Kidney (tissue), 14 donors: ENCODE data around the gene HOXD9. TPM values are rescaled to one million over a fixed set of nuclear protein-coding genes. Genes with fewer than 3 reads are reported as not detected.

Source experiments
- DNase-seq, 5 donors: peaks; one replicate each; pipeline ENCODE4 v3.0.0-alpha.2; 2013 to 2020
- FAIRE-seq: peaks from 2 replicates; lab custom pipeline; 2012; peaks lifted over from hg19 to GRCh38; lab: Jason Lieb, UNC
- H3K27ac ChIP-seq, 2 donors: one replicate each; pipeline ENCODE4 v1.7.0; 2013; ENCODE audit warnings: low read depth in 2 of 2, low read length in 2 of 2, inconsistent platforms in 1 of 2
- H3K27me3 ChIP-seq: one replicate; pipeline ENCODE4 v1.7.1; 2013; ENCODE audit warnings: low read length, inconsistent platforms; ENCODE audit not compliant: control insufficient read depth, insufficient read depth
- H3K36me3 ChIP-seq, 3 donors: one replicate each; pipeline versions ENCODE4 v1.7.0 to v1.7.1; 2013; ENCODE audit warnings: low read length in 3 of 3, control low read depth in 1 of 3, inconsistent platforms in 1 of 3; ENCODE audit not compliant: insufficient read depth in 3 of 3, control insufficient read depth in 2 of 3
- H3K4me1 ChIP-seq, 3 donors: one replicate each; pipeline versions ENCODE4 v1.7.0 to v1.7.1; 2013; ENCODE audit warnings: low read length in 3 of 3, inconsistent platforms in 1 of 3, low read depth in 1 of 3; ENCODE audit not compliant: control insufficient read depth in 2 of 3, insufficient read depth in 2 of 3
- H3K4me3 ChIP-seq, 3 donors: one replicate each; pipeline versions ENCODE4 v1.7.0 to v1.8.1; 2013; ENCODE audit warnings: low read length in 3 of 3, control low read depth in 1 of 3, inconsistent platforms in 1 of 3
- H3K9ac ChIP-seq, 3 donors: one replicate each; pipeline versions ENCODE4 v1.7.0 to v1.7.1; 2013; ENCODE audit warnings: low read length in 3 of 3, control low read depth in 1 of 3, inconsistent platforms in 1 of 3
- H3K9me3 ChIP-seq, 3 donors: one replicate each; pipeline versions ENCODE4 v1.7.0 to v1.7.1; 2013; ENCODE audit warnings: low read length in 3 of 3, control low read depth in 1 of 3, inconsistent platforms in 1 of 3; ENCODE audit not compliant: control insufficient read depth in 2 of 3, insufficient read depth in 1 of 3
- intact Hi-C: fragments of 100-400 bp; cut with DNase I; formaldehyde crosslinking; loops from one replicate; pipeline ENCODE4 v1.11.1; 2022
- polyA plus RNA-seq: library from polyadenylated mRNA; stranded (reverse); fragments of 350-450 nt; fragmentation: Illumina TruSeq; extraction: RNeasy Lipid Tissue Mini Kit (QIAGEN cat#74804); gene quantifications from one replicate; pipeline ENCODE4 v1.2.3, GENCODE V29; 2014; ENCODE audit warnings: low read depth, low replicate concordance; ENCODE audit not compliant: insufficient read depth
- total RNA-seq: library from RNA; stranded (reverse); fragmentation: NEBNext Ultra II Directional; extraction: Animal tissue kit (Norgen Biotek cat#: 25700); gene quantifications from one replicate; pipeline ENCODE4 v1.2.1, GENCODE V29; 2021
- TF ChIP-seq, protein P1 (sequence below): IDR thresholded peaks from 3 replicates; pipeline ENCODE4 v1.5.1; 2012; ENCODE audit warnings: mild to moderate bottlenecking, moderate library complexity, borderline replicate concordance; ENCODE audit not compliant: insufficient read depth; ENCODE audit errors: extremely low read depth
- donor health status: control.
- donor health status: control.
- donor health status: control.
- donor health status: control.
- donor health status: control.
- donor health status: DM: yes; HTN: yes; CAD: no.
- donor health status: Normal renal cell carcinoma (clear cell type).

The HOXD9 gene
- total and polyA plus RNA-seq, 2 donors from 2014 or later: 36.4 to 36.5 TPM

DNA sequence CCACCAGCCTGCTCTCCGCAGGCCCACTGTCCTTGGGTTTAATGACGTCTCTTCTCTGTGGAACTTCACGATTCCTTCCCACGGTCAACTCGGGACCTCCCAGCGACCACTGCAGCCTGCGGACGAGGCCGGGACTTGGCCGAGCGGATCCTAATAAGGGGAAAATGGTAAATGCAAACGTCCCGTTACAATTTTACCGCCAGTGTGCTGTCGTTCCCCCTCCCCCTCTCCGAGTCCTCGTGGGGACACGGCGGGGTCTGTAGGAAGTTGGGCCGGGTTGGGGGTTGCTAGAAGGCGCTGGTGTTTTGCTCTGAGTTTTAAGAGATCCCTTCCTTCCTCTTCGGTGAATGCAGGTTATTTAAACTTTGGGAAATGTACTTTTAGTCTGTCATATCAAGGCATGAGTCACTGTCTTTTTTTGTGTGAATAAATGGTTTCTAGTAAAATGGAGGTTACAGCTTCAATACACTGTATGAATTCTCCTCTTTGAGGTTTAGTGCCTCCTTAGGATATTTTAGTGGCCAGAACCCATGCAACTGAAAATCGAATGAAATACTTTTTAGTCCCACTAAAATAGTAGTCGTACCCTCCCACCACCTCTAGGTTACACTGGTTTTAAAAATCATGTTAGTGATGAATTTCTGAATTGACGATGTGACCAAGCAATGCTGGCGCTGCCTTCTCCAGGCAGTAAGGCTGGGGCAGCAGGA, 13.2 kb upstream of the HOXD9 start:
- Histone ChIP-seq H3K27me3 (no peaks in the 10 kb centered on the region), H3K36me3 (peaks cover 0 to 5% (median 0%) of the 10 kb centered on the region in 3 donors), H3K9me3 (no peaks in the 10 kb centered on the region), H3K4me3 (peak overlapping the region; percentile 55 to 89 (median 69)), H3K4me1 (peaks cover 0 to 5% (median 0%) of the 10 kb centered on the region in 3 donors), H3K9ac (peak overlapping the region; percentile 5 to 91 (median 89)), H3K27ac (peak overlapping the region; percentile 85 to 92)
- TF ChIP-seq, protein P1, sequence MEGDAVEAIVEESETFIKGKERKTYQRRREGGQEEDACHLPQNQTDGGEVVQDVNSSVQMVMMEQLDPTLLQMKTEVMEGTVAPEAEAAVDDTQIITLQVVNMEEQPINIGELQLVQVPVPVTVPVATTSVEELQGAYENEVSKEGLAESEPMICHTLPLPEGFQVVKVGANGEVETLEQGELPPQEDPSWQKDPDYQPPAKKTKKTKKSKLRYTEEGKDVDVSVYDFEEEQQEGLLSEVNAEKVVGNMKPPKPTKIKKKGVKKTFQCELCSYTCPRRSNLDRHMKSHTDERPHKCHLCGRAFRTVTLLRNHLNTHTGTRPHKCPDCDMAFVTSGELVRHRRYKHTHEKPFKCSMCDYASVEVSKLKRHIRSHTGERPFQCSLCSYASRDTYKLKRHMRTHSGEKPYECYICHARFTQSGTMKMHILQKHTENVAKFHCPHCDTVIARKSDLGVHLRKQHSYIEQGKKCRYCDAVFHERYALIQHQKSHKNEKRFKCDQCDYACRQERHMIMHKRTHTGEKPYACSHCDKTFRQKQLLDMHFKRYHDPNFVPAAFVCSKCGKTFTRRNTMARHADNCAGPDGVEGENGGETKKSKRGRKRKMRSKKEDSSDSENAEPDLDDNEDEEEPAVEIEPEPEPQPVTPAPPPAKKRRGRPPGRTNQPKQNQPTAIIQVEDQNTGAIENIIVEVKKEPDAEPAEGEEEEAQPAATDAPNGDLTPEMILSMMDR: no peak
- DNase-seq: peak in 4 of 5 donors; percentile 38 to 57 (median 50)
- no peak for FAIRE-seq
- intact Hi-C loops: no loop called here

DNA sequence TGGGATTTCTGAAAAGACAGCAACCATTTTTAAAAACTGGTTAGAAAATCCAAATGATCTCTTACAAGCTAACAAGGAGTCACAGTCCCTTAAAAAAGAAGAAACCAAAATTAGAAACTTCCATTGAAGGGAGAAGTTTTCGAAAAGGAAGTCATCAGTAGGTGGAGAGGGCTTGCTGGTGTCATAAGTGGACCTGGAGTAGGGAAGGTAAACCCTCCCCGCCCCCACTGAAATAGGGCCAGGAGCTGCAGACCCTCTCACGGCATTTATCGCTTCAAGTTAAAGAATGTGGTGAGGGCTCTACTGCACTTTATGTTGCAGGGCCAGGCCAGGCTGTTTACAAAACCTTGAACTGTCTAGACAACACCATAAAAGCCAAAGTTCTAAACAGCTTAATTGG, 12.6 kb upstream of the HOXD9 start:
- Histone ChIP-seq H3K27me3 (no peaks in the 10 kb centered on the region), H3K9me3 (no peaks in the 10 kb centered on the region), H3K4me3 (peak overlapping the region; percentile 54 to 89 (median 69)), H3K4me1 (peaks cover 0 to 3% (median 0%) of the 10 kb centered on the region in 3 donors), H3K27ac (peak overlapping the region; percentile 85 to 92), H3K36me3 (peaks cover 0 to 5% (median 0%) of the 10 kb centered on the region in 3 donors), H3K9ac (peak overlapping the region; percentile 22 to 91 (median 89))
- intact Hi-C loops: no loop called here
- no peak for FAIRE-seq
- TF ChIP-seq, protein P1: no peak
- DNase-seq: peak in 3 of 5 donors; percentile 72 to 80 (median 76)

DNA sequence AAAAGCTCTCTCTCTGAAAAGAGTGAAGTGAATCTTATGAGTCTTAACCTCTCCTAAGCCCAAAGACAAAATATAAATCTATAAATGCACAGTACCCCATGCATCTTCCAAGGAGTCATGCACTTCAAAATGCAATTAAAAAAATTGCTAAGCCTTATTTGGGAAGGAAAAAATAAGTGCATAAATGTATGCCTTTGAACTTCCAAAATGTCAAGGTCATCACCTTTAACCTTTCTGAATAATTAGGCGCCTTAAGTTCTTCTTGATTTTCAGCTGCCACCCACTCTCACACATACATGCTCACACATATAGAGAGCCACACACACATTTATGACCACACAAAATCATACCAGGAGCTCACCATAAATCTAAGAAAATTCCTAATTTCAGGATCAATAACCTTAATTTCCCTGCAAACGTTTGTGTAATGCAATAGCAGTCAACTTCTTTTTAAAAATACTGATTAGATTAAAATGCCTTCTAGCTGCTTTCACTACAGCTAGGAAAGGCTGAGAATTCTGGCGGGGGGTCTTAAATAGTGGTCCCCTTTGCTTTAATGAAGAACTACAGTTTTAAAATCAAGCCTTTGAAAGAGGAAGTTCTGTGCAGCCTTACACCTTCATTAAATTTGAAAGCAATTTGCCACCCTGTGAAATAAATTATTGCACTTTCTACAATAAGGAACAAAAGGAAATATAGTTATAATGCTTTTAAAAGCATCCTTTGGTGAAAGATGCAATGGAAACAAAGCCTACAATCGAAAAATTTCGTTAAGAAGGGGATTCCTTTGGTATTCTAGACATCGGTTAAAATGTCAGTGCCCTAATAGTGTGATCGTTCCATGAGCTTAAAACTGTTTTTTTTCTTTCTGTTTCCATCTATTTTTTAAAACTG, 11.9 kb upstream of the HOXD9 start:
- intact Hi-C loops: no loop called here
- peaks cover 0 to 5% (median 0%) of the 10 kb centered on the region in 3 donors for H3K36me3 ChIP-seq
- TF ChIP-seq, protein P1: no peak
- no peaks in the 10 kb centered on the region for H3K27me3 ChIP-seq
- DNase-seq: peak in 2 of 5 donors; percentile 61 to 76
- H3K27ac ChIP-seq: peak overlapping the region; percentile 85 to 92
- H3K4me1 ChIP-seq: peaks cover 0 to 3% (median 0%) of the 10 kb centered on the region in 3 donors
- FAIRE-seq: no peak
- no peaks in the 10 kb centered on the region for H3K9me3 ChIP-seq
- H3K9ac ChIP-seq: peak overlapping the region; percentile 37 to 91 (median 89)
- H3K4me3 ChIP-seq: peak overlapping the region; percentile 54 to 89 (median 69)
